Measurements from ENCODE around the gene TOM1. TPM values are rescaled to one million over a fixed set of nuclear protein-coding genes. Genes with fewer than 3 reads are reported as not detected.

Gene TOM1
- polyA plus RNA-seq, 1 donor from 2014 or later: 23.1 TPM

- Mint-ChIP-seq H3K27ac (no peak overlapping the region), H3K36me3 (no peaks in the 10 kb centered on the region), H3K4me1 (peaks cover 0 to 4% (median 3%) of the 10 kb centered on the region in 3 donors), H3K27me3 (no peaks in the 10 kb centered on the region), H3K4me3 (peak overlapping the region in 1 of 4 donors; percentile 6), H3K9me3 (no peaks in the 10 kb centered on the region)
Observed at GRCh38 chr22:35296051-35296450, 3.6 kb upstream of the TOM1 start.

GRCh38 chr22:35299217-35299672, 449 bp upstream of the TOM1 start:
- no peaks in the 10 kb centered on the region for H3K27me3 Mint-ChIP-seq
- peak overlapping the region; percentile 89 to 99 (median 96) for H3K27ac Mint-ChIP-seq
- peak overlapping the region; percentile 85 to 99 (median 94) for H3K4me3 Mint-ChIP-seq
- H3K9me3 Mint-ChIP-seq: no peaks in the 10 kb centered on the region
- peaks cover 4 to 9% (median 7%) of the 10 kb centered on the region in 3 donors for H3K4me1 Mint-ChIP-seq
- no peaks in the 10 kb centered on the region for H3K36me3 Mint-ChIP-seq

- peak overlapping the region in 1 of 3 donors; percentile 89 for H3K27ac Mint-ChIP-seq
- no peaks in the 10 kb centered on the region for H3K27me3 Mint-ChIP-seq
- no peaks in the 10 kb centered on the region for H3K9me3 Mint-ChIP-seq
- peaks cover 7 to 14% (median 12%) of the 10 kb centered on the region in 3 donors for H3K4me1 Mint-ChIP-seq
- no peaks in the 10 kb centered on the region for H3K36me3 Mint-ChIP-seq
- peak overlapping the region; percentile 73 to 89 (median 79) for H3K4me3 Mint-ChIP-seq
Observed at GRCh38 chr22:35301372-35301874, 1.7 kb downstream of the TOM1 start.

- Mint-ChIP-seq H3K27ac (peak overlapping the region in 1 of 3 donors; percentile 66), H3K36me3 (peaks cover 4% of the 10 kb centered on the region), H3K4me3 (peak overlapping the region in 1 of 4 donors; percentile 80), H3K27me3 (no peaks in the 10 kb centered on the region), H3K4me1 (peaks cover 18 to 25% (median 23%) of the 10 kb centered on the region in 3 donors), H3K9me3 (no peaks in the 10 kb centered on the region)
Observed at GRCh38 chr22:35303029-35303624, 3.4 kb downstream of the TOM1 start.

- H3K9me3 Mint-ChIP-seq: no peaks in the 10 kb centered on the region
- H3K4me3 Mint-ChIP-seq: peak overlapping the region in 1 of 4 donors; percentile 42
- H3K27me3 Mint-ChIP-seq: no peaks in the 10 kb centered on the region
Observed at GRCh38 chr22:35305525-35306070, 5.9 kb downstream of the TOM1 start.

GRCh38 chr22:35306350-35306967, 6.8 kb downstream of the TOM1 start:
- Mint-ChIP-seq H3K27me3 (no peaks in the 10 kb centered on the region), H3K27ac (peak overlapping the region in 1 of 3 donors; percentile 62), H3K4me1 (peaks cover 45 to 46% (median 45%) of the 10 kb centered on the region in 3 donors)

More at GRCh38 chr22:35305525-35306070, 5.9 kb downstream of the TOM1 start:
- Mint-ChIP-seq H3K27ac (no peak overlapping the region), H3K36me3 (peaks cover 4% of the 10 kb centered on the region), H3K4me1 (peaks cover 38 to 40% (median 40%) of the 10 kb centered on the region in 3 donors)

GRCh38 chr22:35307372-35307771, 7.7 kb downstream of the TOM1 start:
- Mint-ChIP-seq H3K27me3 (no peaks in the 10 kb centered on the region), H3K4me1 (peaks cover 44 to 47% (median 45%) of the 10 kb centered on the region in 3 donors), H3K4me3 (peak overlapping the region in 3 of 4 donors; percentile 48 to 66 (median 60)), H3K9me3 (no peaks in the 10 kb centered on the region), H3K27ac (peak overlapping the region in 1 of 3 donors; percentile 80), H3K36me3 (peaks cover 4% of the 10 kb centered on the region)

More at GRCh38 chr22:35306350-35306967, 6.8 kb downstream of the TOM1 start:
- Mint-ChIP-seq H3K4me3 (peak overlapping the region in 2 of 4 donors; percentile 48 to 84), H3K36me3 (peaks cover 4% of the 10 kb centered on the region), H3K9me3 (no peaks in the 10 kb centered on the region)

GRCh38 chr22:35307892-35308291, 8.2 kb downstream of the TOM1 start:
- Mint-ChIP-seq H3K27ac (peak overlapping the region in 1 of 3 donors; percentile 80), H3K36me3 (peaks cover 4% of the 10 kb centered on the region), H3K9me3 (no peaks in the 10 kb centered on the region), H3K27me3 (no peaks in the 10 kb centered on the region), H3K4me3 (peak overlapping the region in 2 of 4 donors; percentile 12 to 68), H3K4me1 (peaks cover 45 to 49% (median 48%) of the 10 kb centered on the region in 3 donors)

GRCh38 chr22:35308480-35309021, 8.9 kb downstream of the TOM1 start:
- peaks cover 45 to 49% (median 48%) of the 10 kb centered on the region in 3 donors for H3K4me1 Mint-ChIP-seq
- peaks cover 6% of the 10 kb centered on the region for H3K36me3 Mint-ChIP-seq
- no peaks in the 10 kb centered on the region for H3K9me3 Mint-ChIP-seq
- no peaks in the 10 kb centered on the region for H3K27me3 Mint-ChIP-seq
- H3K27ac Mint-ChIP-seq: peak overlapping the region in 2 of 3 donors; percentile 18 to 71
- H3K4me3 Mint-ChIP-seq: peak overlapping the region in 3 of 4 donors; percentile 4 to 89 (median 6)

- Mint-ChIP-seq H3K4me1 (peaks cover 48 to 51% (median 49%) of the 10 kb centered on the region in 3 donors), H3K4me3 (peak overlapping the region; percentile 6 to 65 (median 22)), H3K27ac (peak overlapping the region in 2 of 3 donors; percentile 40 to 47), H3K36me3 (peaks cover 8% of the 10 kb centered on the region), H3K27me3 (no peaks in the 10 kb centered on the region), H3K9me3 (no peaks in the 10 kb centered on the region)
Observed at GRCh38 chr22:35310556-35311550, 11.2 kb downstream of the TOM1 start.

GRCh38 chr22:35311551-35311999, 11.9 kb downstream of the TOM1 start:
- Mint-ChIP-seq H3K27ac (peak overlapping the region in 1 of 3 donors; percentile 40), H3K36me3 (peaks cover 8% of the 10 kb centered on the region)

GRCh38 chr22:35312198-35313059, 12.7 kb downstream of the TOM1 start:
- Mint-ChIP-seq H3K36me3 (peaks cover 4% of the 10 kb centered on the region), H3K27me3 (no peaks in the 10 kb centered on the region), H3K4me1 (peaks cover 35 to 39% (median 37%) of the 10 kb centered on the region in 3 donors), H3K9me3 (no peaks in the 10 kb centered on the region), H3K27ac (peak overlapping the region in 2 of 3 donors; percentile 1 to 60), H3K4me3 (peak overlapping the region in 1 of 4 donors; percentile 25)

More at GRCh38 chr22:35311551-35311999, 11.9 kb downstream of the TOM1 start:
- no peaks in the 10 kb centered on the region for H3K9me3 Mint-ChIP-seq
- H3K4me3 Mint-ChIP-seq: peak overlapping the region in 1 of 4 donors; percentile 22
- no peaks in the 10 kb centered on the region for H3K27me3 Mint-ChIP-seq
- peaks cover 42 to 46% (median 44%) of the 10 kb centered on the region in 3 donors for H3K4me1 Mint-ChIP-seq

Data from IgD-negative memory B cell (primary cell).